ENCODE results near the gene C10orf143. TPM values are rescaled to one million over a fixed set of nuclear protein-coding genes. Genes with fewer than 3 reads are reported as not detected.

Gene C10orf143
- total RNA-seq, 2 experiments from 2014 or later, result 2.5 to 3.0 TPM

GRCh38 chr10:130074639-130075038, 36.0 kb downstream of the C10orf143 start:
- Mint-ChIP-seq H3K27me3 (no peaks in the 10 kb centered on the region), H3K4me3 (no peak overlapping the region), H3K4me1 (ENCODE audit: low read depth) (no peaks in the 10 kb centered on the region), H3K27ac (no peak overlapping the region), H3K36me3 (peaks cover 26% of the 10 kb centered on the region), H3K9me3 (peaks cover 8% of the 10 kb centered on the region)
- no peak for DNase-seq
- ChIA-PET CTCF (no interaction called here), POLR2A (no interaction called here)
- intact Hi-C loops (cut with micrococcal nuclease), result no loop called here

- intact Hi-C loops (cut with micrococcal nuclease), result no loop called here
- ChIA-PET CTCF (no interaction called here), POLR2A (no interaction called here)
- no peak overlapping the region for H3K27ac Mint-ChIP-seq
- no peaks in the 10 kb centered on the region for H3K27me3 Mint-ChIP-seq
- peaks cover 25% of the 10 kb centered on the region for H3K36me3 Mint-ChIP-seq
- H3K4me3 Mint-ChIP-seq, result no peak overlapping the region
- no peak for DNase-seq
- H3K4me1 Mint-ChIP-seq (ENCODE audit: low read depth), result no peaks in the 10 kb centered on the region
- peaks cover 8% of the 10 kb centered on the region for H3K9me3 Mint-ChIP-seq
Observed at GRCh38 chr10:130073912-130074311, 36.7 kb downstream of the C10orf143 start.

- Mint-ChIP-seq H3K9me3 (peaks cover 8% of the 10 kb centered on the region), H3K4me3 (no peak overlapping the region), H3K36me3 (peaks cover 21% of the 10 kb centered on the region), H3K4me1 (ENCODE audit: low read depth) (no peaks in the 10 kb centered on the region), H3K27ac (no peak overlapping the region), H3K27me3 (no peaks in the 10 kb centered on the region)
- POLR2A ChIA-PET, result no interaction called here
- no peak for DNase-seq
- CTCF ChIA-PET, result no interaction called here
- intact Hi-C loops (cut with micrococcal nuclease), result no loop called here
Observed at GRCh38 chr10:130072247-130072646, 38.4 kb downstream of the C10orf143 start.

- ChIA-PET POLR2A (no interaction called here), CTCF (no interaction called here)
- intact Hi-C loops (cut with micrococcal nuclease), result no loop called here
- peaks cover 6% of the 10 kb centered on the region for H3K9me3 Mint-ChIP-seq
- H3K27me3 Mint-ChIP-seq, result no peaks in the 10 kb centered on the region
- H3K36me3 Mint-ChIP-seq, result peaks cover 2% of the 10 kb centered on the region
- H3K4me1 Mint-ChIP-seq (ENCODE audit: low read depth), result no peaks in the 10 kb centered on the region
- H3K27ac Mint-ChIP-seq, result no peak overlapping the region
- H3K4me3 Mint-ChIP-seq, result no peak overlapping the region
- DNase-seq, result no peak
Observed at GRCh38 chr10:130067893-130068292, 42.7 kb downstream of the C10orf143 start.

GRCh38 chr10:130066743-130067142, 43.9 kb downstream of the C10orf143 start:
- H3K27me3 Mint-ChIP-seq, result no peaks in the 10 kb centered on the region
- DNase-seq, result no peak
- H3K4me3 Mint-ChIP-seq, result no peak overlapping the region
- ChIA-PET CTCF (no interaction called here), POLR2A (no interaction called here)
- no peak overlapping the region for H3K27ac Mint-ChIP-seq
- no peaks in the 10 kb centered on the region for H3K9me3 Mint-ChIP-seq
- no peaks in the 10 kb centered on the region for H3K4me1 Mint-ChIP-seq (ENCODE audit: low read depth)
- H3K36me3 Mint-ChIP-seq, result no peaks in the 10 kb centered on the region
- intact Hi-C loops (cut with micrococcal nuclease), result no loop called here

- Mint-ChIP-seq H3K36me3 (no peaks in the 10 kb centered on the region), H3K4me3 (no peak overlapping the region), H3K9me3 (no peaks in the 10 kb centered on the region), H3K4me1 (ENCODE audit: low read depth) (no peaks in the 10 kb centered on the region), H3K27me3 (no peaks in the 10 kb centered on the region), H3K27ac (no peak overlapping the region)
- POLR2A ChIA-PET, result no interaction called here
- intact Hi-C loops (cut with micrococcal nuclease), result no loop called here
- CTCF ChIA-PET, result no interaction called here
- DNase-seq, result no peak
Observed at GRCh38 chr10:130065251-130065650, 45.4 kb downstream of the C10orf143 start.

GRCh38 chr10:130064783-130065182, 45.8 kb downstream of the C10orf143 start:
- Mint-ChIP-seq H3K4me1 (ENCODE audit: low read depth) (no peaks in the 10 kb centered on the region), H3K9me3 (no peaks in the 10 kb centered on the region), H3K36me3 (no peaks in the 10 kb centered on the region), H3K27ac (no peak overlapping the region), H3K4me3 (no peak overlapping the region), H3K27me3 (no peaks in the 10 kb centered on the region)
- DNase-seq, result no peak
- intact Hi-C loops (cut with micrococcal nuclease), result no loop called here
- ChIA-PET POLR2A (no interaction called here), CTCF (no interaction called here)

GRCh38 chr10:130062976-130063375, 47.7 kb downstream of the C10orf143 start:
- intact Hi-C loops (cut with micrococcal nuclease), result no loop called here
- no peaks in the 10 kb centered on the region for H3K27me3 Mint-ChIP-seq
- no peak overlapping the region for H3K4me3 Mint-ChIP-seq
- ChIA-PET CTCF (no interaction called here), POLR2A (no interaction called here)
- no peak for DNase-seq
- H3K4me1 Mint-ChIP-seq (ENCODE audit: low read depth), result no peaks in the 10 kb centered on the region
- no peaks in the 10 kb centered on the region for H3K36me3 Mint-ChIP-seq
- H3K27ac Mint-ChIP-seq, result no peak overlapping the region
- H3K9me3 Mint-ChIP-seq, result no peaks in the 10 kb centered on the region

GRCh38 chr10:130062201-130062600, 48.4 kb downstream of the C10orf143 start:
- Mint-ChIP-seq H3K4me1 (ENCODE audit: low read depth) (no peaks in the 10 kb centered on the region), H3K27ac (no peak overlapping the region), H3K4me3 (no peak overlapping the region), H3K27me3 (no peaks in the 10 kb centered on the region), H3K36me3 (no peaks in the 10 kb centered on the region), H3K9me3 (no peaks in the 10 kb centered on the region)
- ChIA-PET CTCF (no interaction called here), POLR2A (no interaction called here)
- intact Hi-C loops (cut with micrococcal nuclease), result no loop called here
- DNase-seq, result no peak

- ChIA-PET CTCF (no interaction called here), POLR2A (no interaction called here)
- Mint-ChIP-seq H3K27me3 (no peaks in the 10 kb centered on the region), H3K9me3 (no peaks in the 10 kb centered on the region), H3K4me3 (no peak overlapping the region), H3K4me1 (ENCODE audit: low read depth) (no peaks in the 10 kb centered on the region), H3K36me3 (no peaks in the 10 kb centered on the region), H3K27ac (no peak overlapping the region)
- intact Hi-C loops (cut with micrococcal nuclease), result no loop called here
- no peak for DNase-seq
Observed at GRCh38 chr10:130061760-130062159, 48.9 kb downstream of the C10orf143 start.

- CTCF ChIA-PET, result no interaction called here
- no peak overlapping the region for H3K4me3 Mint-ChIP-seq
- H3K4me1 Mint-ChIP-seq (ENCODE audit: low read depth), result no peaks in the 10 kb centered on the region
- no peaks in the 10 kb centered on the region for H3K9me3 Mint-ChIP-seq
- no peak overlapping the region for H3K27ac Mint-ChIP-seq
- peaks cover 4% of the 10 kb centered on the region for H3K27me3 Mint-ChIP-seq
- no peak for DNase-seq
- H3K36me3 Mint-ChIP-seq, result peaks cover 4% of the 10 kb centered on the region
- intact Hi-C loops (cut with micrococcal nuclease), result no loop called here
- POLR2A ChIA-PET, result no interaction called here
Observed at GRCh38 chr10:130054021-130054420, 56.6 kb downstream of the C10orf143 start.

GRCh38 chr10:130053561-130053960, 57.1 kb downstream of the C10orf143 start:
- H3K4me1 Mint-ChIP-seq (ENCODE audit: low read depth), result no peaks in the 10 kb centered on the region
- no peak overlapping the region for H3K4me3 Mint-ChIP-seq
- peaks cover 4% of the 10 kb centered on the region for H3K27me3 Mint-ChIP-seq
- ChIA-PET POLR2A (no interaction called here), CTCF (no interaction called here)
- no peak for DNase-seq
- intact Hi-C loops (cut with micrococcal nuclease), result no loop called here
- no peak overlapping the region for H3K27ac Mint-ChIP-seq
- peaks cover 4% of the 10 kb centered on the region for H3K36me3 Mint-ChIP-seq
- H3K9me3 Mint-ChIP-seq, result no peaks in the 10 kb centered on the region

- intact Hi-C loops (cut with micrococcal nuclease), result no loop called here
- no peak for DNase-seq
- CTCF ChIA-PET, result no interaction called here
Observed at GRCh38 chr10:130052193-130052592, 58.4 kb downstream of the C10orf143 start.

GRCh38 chr10:130050721-130051120, 59.9 kb downstream of the C10orf143 start:
- intact Hi-C loops (cut with micrococcal nuclease), result no loop called here
- no peak for DNase-seq
- ChIA-PET CTCF (no interaction called here), POLR2A (no interaction called here)
- H3K27ac Mint-ChIP-seq, result no peak overlapping the region
- no peak overlapping the region for H3K4me3 Mint-ChIP-seq
- H3K36me3 Mint-ChIP-seq, result peaks cover 4% of the 10 kb centered on the region
- H3K4me1 Mint-ChIP-seq (ENCODE audit: low read depth), result no peaks in the 10 kb centered on the region
- peaks cover 4% of the 10 kb centered on the region for H3K27me3 Mint-ChIP-seq
- H3K9me3 Mint-ChIP-seq, result no peaks in the 10 kb centered on the region

More at GRCh38 chr10:130052193-130052592, 58.4 kb downstream of the C10orf143 start:
- POLR2A ChIA-PET, result no interaction called here
- Mint-ChIP-seq H3K27ac (no peak overlapping the region), H3K4me1 (ENCODE audit: low read depth) (no peaks in the 10 kb centered on the region), H3K36me3 (peaks cover 4% of the 10 kb centered on the region), H3K4me3 (no peak overlapping the region), H3K9me3 (no peaks in the 10 kb centered on the region), H3K27me3 (peaks cover 4% of the 10 kb centered on the region)

Measured in activated CD4-positive, alpha-beta memory T cell treated with anti-CD3 and anti-CD28 coated beads for 36 hours (primary cell).